ENCODE measurements around the gene EWSR1.

DNA sequence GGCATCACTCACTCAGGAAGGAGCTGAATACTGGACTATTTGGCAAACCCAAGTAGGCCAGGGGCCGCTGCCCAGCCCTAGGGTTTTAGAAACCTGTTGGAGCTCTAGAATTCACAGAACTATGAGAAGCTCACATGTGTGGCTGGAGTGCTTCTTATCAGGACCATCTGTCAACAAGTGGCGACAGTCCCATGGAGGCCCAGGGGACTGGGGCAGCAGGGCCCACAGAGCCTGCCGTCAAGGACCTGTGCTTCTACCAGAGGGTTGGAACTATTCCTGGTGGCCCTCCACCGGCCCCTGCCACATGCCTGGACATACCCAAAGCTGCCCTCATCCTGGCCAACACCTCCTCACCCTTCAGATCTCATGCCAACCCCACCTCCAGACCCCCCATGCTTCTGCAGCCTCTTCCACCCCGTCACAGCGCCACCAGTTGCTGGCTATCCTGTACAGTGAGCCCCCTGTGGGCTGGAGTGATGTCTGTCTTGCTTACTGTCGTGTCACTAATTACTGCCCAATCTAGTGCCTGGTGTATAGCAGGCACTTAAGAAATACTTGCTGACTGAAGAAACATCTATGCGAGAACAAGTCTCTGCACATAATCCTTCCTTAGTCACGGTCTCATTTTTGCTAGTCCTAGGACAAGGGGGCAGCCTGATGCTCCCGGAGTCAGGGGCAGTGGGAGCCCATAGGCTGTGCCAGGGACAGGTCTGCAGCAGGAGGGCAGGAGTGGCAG is 74.7 kb downstream of the EWSR1 start:
- TF ChIP-seq, protein P1, sequence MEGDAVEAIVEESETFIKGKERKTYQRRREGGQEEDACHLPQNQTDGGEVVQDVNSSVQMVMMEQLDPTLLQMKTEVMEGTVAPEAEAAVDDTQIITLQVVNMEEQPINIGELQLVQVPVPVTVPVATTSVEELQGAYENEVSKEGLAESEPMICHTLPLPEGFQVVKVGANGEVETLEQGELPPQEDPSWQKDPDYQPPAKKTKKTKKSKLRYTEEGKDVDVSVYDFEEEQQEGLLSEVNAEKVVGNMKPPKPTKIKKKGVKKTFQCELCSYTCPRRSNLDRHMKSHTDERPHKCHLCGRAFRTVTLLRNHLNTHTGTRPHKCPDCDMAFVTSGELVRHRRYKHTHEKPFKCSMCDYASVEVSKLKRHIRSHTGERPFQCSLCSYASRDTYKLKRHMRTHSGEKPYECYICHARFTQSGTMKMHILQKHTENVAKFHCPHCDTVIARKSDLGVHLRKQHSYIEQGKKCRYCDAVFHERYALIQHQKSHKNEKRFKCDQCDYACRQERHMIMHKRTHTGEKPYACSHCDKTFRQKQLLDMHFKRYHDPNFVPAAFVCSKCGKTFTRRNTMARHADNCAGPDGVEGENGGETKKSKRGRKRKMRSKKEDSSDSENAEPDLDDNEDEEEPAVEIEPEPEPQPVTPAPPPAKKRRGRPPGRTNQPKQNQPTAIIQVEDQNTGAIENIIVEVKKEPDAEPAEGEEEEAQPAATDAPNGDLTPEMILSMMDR (conservative IDR thresholded peaks at IDR 0.05; ENCODE audit: low read length), result no peak
- no peak for TF ChIP-seq EZH2phosphoT487 (IDR thresholded peaks at IDR 0.05; ENCODE audit: borderline replicate concordance)

Data from Loucy (cell line).